ENCODE measurements around the gene CLCA4. TPM values are rescaled to one million over a fixed set of nuclear protein-coding genes. Genes with fewer than 3 reads are reported as not detected.

Gene CLCA4
- total RNA-seq, 1 experiment from 2014 or later: 0.08 TPM

- CTCF ChIA-PET: interaction anchor here (0.6 kb wide), 1 partner anchor 410 kb away, joined by 4 read pairs; the partner anchor contains the start of gene SELENOF
- BruUV-seq (replicated peaks): no TSS peak
- Histone ChIP-seq H3K4me3 (ENCODE audit: low read depth in 2 of 2, low read length in 2 of 2) (no peak overlapping the region), H3K4me1 (ENCODE audit: control insufficient read depth, insufficient read depth, low read length) (peaks cover 4% of the 10 kb centered on the region; the same call in 1 of the 2 replicates), H3K9me3 (ENCODE audit: control insufficient read depth, insufficient read depth, low read depth, low read length) (no peaks in the 10 kb centered on the region), H3K27ac (ENCODE audit: low read length) (no peak overlapping the region), H3K27me3 (ENCODE audit: control insufficient read depth, insufficient read depth, low read length) (peaks cover 7% of the 10 kb centered on the region), H3K36me3 (ENCODE audit: control insufficient read depth, insufficient read depth, low read length) (no peaks in the 10 kb centered on the region)
- DNase-seq (ENCODE audit: low read depth, low spot score): no peak
- no peak for ATAC-seq
- POLR2A ChIA-PET: no interaction called here
- intact Hi-C loops (cut with micrococcal nuclease; ENCODE audit: unreplicated experiment) (no loop called here), in situ Hi-C loops (cut with HindIII; ENCODE audit: low pct_unique_long_range_greater_than_20kb, low sequenced_read_pairs) (no loop called here)
- no peak for TF ChIP-seq TCF7L2 (IDR thresholded peaks at IDR 0.05; ENCODE audit: low read depth, low read length)
- no peak for TF ChIP-seq POLR2AphosphoS5 (IDR thresholded peaks at IDR 0.05; ENCODE audit: low read depth, low read length)
- TF ChIP-seq SIN3A (IDR thresholded peaks at IDR 0.05; ENCODE audit: borderline replicate concordance, insufficient read depth, low read depth, low read length): no peak
- TF ChIP-seq CTCF (IDR thresholded peaks at IDR 0.05): no peak
- TF ChIP-seq REST (IDR thresholded peaks at IDR 0.05; ENCODE audit: insufficient read depth in 1 of 2, low read depth in 2 of 2, low read length in 1 of 2): no peak
Measured at GRCh38 chr1:86504137-86504479, 42.8 kb upstream of the CLCA4 start.

GRCh38 chr1:86504895-86505563 is 41.8 kb upstream of the CLCA4 start:
- H3K4me1 ChIP-seq (ENCODE audit: control insufficient read depth, insufficient read depth, low read length): peaks cover 4% of the 10 kb centered on the region; the same call in 1 of the 2 replicates
- no peak for ATAC-seq
- in situ Hi-C loops (cut with HindIII; ENCODE audit: low pct_unique_long_range_greater_than_20kb, low sequenced_read_pairs): no loop called here
- H3K4me3 ChIP-seq (ENCODE audit: low read depth in 2 of 2, low read length in 2 of 2): no peak overlapping the region
- intact Hi-C loops (cut with micrococcal nuclease; ENCODE audit: unreplicated experiment): no loop called here
- H3K9me3 ChIP-seq (ENCODE audit: control insufficient read depth, insufficient read depth, low read depth, low read length): no peaks in the 10 kb centered on the region
- H3K27ac ChIP-seq (ENCODE audit: low read length): no peak overlapping the region
- H3K36me3 ChIP-seq (ENCODE audit: control insufficient read depth, insufficient read depth, low read length): no peaks in the 10 kb centered on the region
- no peak for TF ChIP-seq POLR2AphosphoS5 (IDR thresholded peaks at IDR 0.05; ENCODE audit: low read depth, low read length)
- no peak for TF ChIP-seq SIN3A (IDR thresholded peaks at IDR 0.05; ENCODE audit: borderline replicate concordance, insufficient read depth, low read depth, low read length)
- TF ChIP-seq TCF7L2 (IDR thresholded peaks at IDR 0.05; ENCODE audit: low read depth, low read length): no peak
- no peak for TF ChIP-seq CTCF (IDR thresholded peaks at IDR 0.05)
- no peak for TF ChIP-seq REST (IDR thresholded peaks at IDR 0.05; ENCODE audit: insufficient read depth in 1 of 2, low read depth in 2 of 2, low read length in 1 of 2)
- peaks cover 5% of the 10 kb centered on the region for H3K27me3 ChIP-seq (ENCODE audit: control insufficient read depth, insufficient read depth, low read length)
- ChIA-PET CTCF (interaction anchor here (0.6 to 0.7 kb wide), 2 partner anchors 15 to 199 kb away, joined by 3 read pairs; partner anchors contain the start of gene SH3GLB1), POLR2A (interaction anchor here (0.7 kb wide), 1 partner anchor 1237 kb away, joined by 3 read pairs; no protein-coding TSS in a partner anchor)
- no TSS peak for BruUV-seq (replicated peaks)
- DNase-seq (ENCODE audit: low read depth, low spot score): no peak
